Left forelimb (tissue), 1 donor: ENCODE results near the gene AFAP1.

ENCODE experiments used
- DNase-seq: peaks from one replicate; pipeline ENCODE4 v3.0.0-alpha.2; 2018; ENCODE audit warnings: low spot score

The AFAP1 gene, protein sequence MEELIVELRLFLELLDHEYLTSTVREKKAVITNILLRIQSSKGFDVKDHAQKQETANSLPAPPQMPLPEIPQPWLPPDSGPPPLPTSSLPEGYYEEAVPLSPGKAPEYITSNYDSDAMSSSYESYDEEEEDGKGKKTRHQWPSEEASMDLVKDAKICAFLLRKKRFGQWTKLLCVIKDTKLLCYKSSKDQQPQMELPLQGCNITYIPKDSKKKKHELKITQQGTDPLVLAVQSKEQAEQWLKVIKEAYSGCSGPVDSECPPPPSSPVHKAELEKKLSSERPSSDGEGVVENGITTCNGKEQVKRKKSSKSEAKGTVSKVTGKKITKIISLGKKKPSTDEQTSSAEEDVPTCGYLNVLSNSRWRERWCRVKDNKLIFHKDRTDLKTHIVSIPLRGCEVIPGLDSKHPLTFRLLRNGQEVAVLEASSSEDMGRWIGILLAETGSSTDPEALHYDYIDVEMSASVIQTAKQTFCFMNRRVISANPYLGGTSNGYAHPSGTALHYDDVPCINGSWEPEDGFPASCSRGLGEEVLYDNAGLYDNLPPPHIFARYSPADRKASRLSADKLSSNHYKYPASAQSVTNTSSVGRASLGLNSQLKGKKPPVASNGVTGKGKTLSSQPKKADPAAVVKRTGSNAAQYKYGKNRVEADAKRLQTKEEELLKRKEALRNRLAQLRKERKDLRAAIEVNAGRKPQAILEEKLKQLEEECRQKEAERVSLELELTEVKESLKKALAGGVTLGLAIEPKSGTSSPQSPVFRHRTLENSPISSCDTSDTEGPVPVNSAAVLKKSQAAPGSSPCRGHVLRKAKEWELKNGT

DNA sequence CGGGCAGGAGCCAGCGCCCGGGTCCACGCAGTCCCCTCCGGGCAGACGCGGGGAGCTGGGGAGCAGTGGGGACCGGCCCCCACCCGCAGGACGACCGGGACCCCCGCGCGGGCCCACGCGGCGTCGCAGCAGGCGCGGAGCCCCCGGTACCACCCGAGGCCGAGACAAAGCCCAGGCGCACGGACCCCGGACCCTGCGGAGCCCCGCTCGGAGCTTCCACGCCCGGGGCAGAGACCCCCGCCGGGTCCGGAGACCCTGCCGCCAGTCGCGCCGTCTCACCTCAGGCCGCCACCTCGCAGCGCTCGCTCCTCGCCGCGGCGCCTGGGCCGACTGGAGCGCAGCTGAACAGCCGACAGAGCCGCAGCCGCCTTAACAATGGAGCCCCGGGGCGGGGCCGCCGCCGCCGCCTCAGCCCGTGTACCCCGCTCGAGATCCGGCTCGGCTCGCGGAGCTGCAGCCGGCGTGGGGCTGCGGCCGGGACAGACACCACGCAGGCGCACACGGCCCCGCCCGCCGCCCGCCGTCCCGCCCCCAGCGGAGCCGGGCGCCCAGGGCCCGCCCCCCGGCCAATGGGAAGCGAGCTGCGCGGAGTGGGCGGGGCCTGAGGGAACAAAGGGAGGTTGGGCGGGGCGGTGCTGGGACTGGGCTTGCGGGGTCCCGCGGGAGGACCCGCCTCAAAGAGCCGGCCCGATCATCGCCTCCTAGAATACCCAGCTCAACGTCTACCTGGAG is at the start of gene AFAP1:
TSS of gene AFAP1 (minus strand) at position 485 of the 732 bp plus-strand sequence. CDS start 67,783 bp downstream, outside the sequence.
- DNase-seq: peak; percentile 93

DNA sequence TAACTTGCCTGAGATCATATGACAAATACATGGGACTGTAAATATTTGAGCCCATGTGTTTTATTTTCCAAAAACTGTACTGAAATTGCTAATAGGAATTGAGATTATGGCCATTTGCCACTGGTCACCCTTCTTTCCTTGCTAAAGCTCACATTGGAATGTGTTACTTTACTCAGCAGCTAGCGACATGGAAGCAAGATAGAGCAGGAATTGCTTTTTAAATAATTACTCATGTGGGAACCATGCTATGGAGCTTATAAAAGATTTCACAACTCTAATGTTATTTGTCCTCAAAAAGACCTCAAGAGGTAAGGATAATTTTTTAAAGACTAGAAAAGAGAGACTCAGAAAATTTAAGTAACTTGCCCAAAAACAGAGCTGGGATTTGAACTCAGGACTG is 48.8 kb upstream of the AFAP1 start:
- no peak for DNase-seq

DNA sequence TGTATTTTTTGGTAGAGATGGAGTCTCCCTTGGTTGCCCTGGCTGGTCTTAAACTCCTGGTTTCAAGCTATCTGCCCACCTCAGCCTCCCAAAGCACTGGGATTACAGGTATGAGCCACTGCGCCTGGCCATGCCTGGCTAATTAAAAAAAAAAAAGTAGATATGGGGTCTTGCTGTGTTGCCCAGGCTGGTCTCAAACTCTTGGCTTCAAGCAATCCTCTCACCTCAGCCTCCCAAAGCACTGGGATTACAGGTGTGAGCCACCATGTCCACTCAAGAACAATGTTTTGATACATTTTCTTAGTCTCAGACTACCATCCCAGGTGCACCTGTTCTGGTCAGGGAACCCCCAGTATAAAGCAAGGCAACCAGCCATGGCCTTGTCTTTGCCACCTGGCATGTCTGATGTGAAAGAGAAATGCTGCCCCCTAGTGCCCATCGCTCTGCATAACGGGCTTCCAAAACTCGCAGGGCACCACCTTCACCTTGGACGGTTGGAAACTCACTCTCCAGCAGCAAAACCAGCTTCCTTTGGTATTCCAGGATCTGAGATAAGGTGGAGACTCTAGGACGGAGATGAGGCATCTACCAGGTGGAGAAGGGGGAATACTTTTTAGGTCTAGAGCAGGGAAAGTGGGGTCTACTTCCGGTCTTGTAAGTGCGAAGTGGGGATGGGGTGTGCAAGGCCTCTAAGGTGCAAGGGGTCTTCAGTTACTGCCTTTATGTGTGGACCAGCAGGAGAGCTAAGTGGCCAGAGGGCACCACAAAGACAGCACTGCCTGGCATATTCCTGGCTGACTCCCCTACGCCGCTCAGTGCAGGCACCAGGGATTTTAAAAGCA is 47.7 kb upstream of the AFAP1 start:
- peak; percentile 86 for DNase-seq

DNA sequence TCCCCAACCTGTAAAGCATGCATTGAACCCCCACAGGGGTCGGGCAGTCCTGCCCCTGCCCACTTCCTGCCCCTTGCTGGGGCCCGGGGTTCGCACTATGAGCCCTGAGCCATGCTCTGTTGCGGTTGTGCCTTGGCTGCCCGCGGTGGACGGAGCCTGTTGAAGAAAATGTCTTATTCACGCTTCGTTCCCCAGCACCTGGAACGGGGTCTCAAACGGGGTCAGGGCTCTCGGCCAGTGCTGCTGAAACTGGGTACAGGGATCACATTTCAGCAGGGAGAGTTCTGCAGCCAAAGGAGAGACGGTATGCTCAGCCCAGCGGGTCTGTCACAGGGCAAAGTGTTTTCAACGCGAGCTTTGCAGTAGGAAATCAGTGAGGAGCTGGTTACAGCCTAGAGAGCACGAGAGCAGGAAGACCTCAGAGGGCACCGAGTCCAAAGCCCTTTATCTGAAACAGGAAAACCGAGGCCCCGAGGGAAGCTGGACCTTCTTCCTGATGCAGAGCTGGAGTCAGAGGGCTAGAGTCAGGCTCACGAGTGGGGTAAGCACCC is 46.3 kb upstream of the AFAP1 start:
- DNase-seq: no peak

DNA sequence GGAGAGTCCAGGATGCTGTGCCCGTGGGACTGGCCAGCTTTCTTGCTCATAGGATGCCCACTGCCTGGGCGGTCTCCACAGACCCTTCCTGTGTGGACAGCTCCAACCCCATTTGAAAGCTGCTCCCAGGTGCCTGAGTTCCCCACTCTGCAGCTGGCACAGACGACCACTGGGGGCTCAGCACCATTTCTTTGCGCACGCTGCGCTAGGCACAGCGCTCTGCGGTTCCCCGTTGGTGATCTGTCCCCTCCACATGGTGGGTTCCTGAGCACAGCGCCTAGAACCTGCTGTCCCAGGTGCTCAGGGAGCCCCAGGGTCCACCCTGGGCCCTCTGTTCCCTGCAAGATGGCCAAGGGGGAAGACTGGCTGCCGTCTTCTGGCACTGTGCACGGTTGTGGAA is 45.4 kb upstream of the AFAP1 start:
- DNase-seq: no peak

DNA sequence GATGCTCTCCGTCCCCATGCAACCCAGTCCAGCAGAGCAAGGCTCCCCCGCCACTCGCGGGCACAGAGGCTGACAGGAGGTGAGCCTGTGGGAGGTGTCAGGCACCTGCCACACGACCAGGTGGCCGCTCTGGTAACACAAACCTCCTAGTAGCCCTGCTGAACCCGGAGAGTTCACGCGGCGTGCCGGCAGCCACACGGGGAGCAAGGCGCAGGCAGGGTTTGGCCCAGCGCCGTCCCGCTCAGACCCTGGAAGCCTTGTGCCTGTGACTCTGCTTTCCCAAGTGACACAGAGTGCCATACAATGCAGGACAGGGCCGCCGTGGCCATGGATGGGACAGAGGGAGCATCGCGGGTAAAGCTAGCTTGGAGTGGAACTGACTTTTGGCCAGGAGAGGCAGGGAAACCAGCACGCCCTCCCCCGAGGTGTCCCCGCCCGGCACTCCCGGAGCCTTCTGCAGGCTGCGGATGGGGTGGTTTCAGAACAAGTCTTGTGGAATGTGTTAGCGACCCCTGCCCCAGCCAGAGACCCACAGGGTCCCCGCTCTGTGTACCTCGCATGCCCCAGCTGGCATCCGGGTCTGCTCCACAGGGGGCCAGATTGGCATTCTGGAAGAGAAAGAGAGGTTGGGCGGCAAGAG is 44.7 kb upstream of the AFAP1 start:
- no peak for DNase-seq

DNA sequence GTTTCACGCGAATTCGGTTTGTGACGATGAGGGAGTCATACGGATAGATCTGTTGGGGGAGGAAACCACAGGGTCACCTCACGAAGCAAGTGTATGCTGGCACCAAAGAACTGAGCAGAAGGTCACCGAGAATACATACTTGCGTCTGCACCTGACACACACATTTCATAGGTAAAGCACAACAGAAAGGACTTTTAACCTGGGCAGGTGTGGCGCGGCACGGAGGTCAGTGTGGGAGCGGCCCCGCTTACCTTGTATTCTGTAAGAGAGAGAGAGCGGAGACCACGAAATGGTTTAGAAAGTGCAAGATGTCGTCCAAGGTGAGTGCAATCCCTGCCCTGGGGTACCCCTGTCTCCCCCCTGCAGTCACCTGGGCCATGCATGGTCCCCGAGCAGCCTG is 43.6 kb upstream of the AFAP1 start:
- DNase-seq: no peak

DNA sequence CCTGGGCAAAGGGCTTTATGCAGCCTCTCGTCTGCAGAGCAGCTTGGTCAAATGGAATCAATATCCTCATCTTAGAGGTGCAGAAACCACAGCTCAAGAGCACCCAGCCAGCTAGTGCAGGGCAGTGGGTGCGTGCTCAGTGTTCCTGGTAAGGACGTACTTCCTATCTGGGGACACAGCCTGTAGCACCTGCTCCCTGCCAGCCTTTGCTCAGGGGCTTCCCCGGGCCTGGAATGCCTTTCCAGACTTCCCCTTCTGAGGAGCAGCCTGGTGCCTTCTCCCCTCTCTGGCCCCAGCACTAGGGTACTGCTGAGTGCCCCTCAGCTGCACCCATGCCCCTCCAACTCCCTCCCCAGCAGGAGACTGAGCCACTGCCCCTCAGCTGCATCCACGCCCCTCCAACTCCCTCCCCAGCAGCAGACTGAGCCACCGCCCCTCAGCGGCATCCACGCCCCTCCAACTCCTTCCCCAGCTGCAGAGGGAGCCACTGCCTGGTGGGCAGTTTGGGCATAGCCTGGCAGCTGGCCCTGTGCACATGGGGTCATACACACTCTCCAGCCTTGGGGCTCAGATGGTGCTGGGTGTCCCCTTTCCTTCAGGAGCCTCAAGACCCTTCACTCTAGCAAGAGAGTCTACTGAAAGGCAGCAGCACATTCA is 42.2 kb upstream of the AFAP1 start:
- DNase-seq: no peak

DNA sequence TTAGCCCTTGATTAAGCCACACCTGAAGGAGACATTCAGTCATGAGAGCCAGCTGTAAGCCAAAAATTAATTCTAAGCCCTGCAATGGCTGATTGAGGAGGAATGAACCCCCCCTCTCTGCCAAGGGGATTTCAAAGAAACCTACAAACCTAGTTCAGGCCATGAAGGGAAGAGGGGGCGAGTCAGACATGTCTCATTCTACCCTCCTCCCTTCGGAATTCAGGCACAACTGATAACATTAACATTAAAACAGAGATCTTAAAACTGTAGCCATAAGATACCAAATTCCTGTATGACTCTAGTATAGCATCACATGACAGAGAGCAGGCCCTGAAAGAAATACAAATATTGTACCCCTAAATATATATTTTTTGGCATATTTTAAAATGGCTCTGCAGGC is 40.4 kb upstream of the AFAP1 start:
- DNase-seq: no peak

DNA sequence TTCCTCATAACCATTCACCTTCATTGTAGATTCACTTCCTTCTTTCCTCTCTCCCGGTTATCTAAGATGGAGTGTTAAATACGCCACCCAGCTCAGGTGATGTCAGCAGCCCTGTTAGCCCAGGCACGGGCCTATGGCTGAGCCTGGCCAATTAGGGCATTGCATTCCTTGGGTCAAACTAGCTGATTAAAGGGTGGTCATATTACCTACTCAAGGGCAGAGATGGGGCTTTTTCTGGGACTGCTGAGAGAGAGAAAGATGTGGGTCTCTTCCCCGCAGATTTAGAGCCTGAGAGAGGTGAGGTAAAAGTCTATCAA is 39.9 kb upstream of the AFAP1 start:
- no peak for DNase-seq

DNA sequence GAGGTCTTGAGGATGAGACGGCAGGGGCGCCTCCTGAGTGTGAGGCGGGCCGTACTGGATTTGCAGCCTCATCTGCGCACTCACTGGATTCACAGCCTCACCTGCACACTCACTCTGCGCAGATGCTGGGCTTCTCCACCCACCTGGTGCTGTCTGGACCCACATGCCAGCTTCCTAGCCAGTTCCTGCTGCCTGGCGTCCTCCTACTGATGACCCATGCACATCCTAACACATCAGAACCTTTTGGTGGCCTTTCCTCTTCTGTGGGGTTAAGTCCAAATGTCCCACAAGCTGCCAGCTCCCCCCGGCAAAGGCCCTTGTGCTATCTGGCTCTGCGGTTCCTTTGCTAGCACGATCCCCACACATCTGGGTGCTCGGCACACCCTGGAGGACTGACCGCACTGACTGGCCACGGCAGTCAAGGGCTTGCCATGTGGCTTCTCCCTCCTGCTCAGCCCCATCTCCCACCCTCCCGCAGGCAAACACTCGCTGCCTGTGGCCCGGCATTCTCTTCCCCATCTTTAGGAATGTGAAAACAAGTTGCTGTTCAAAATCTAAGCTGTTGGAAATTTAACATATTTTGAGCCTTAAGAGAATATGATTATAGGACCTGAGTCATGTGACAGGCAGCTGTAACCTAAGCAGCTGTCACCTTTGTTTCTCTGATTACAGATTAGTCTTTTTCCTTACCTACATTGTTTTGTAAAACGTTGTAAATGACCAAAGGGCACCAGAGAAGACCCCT is 39.4 kb upstream of the AFAP1 start:
- no peak for DNase-seq

DNA sequence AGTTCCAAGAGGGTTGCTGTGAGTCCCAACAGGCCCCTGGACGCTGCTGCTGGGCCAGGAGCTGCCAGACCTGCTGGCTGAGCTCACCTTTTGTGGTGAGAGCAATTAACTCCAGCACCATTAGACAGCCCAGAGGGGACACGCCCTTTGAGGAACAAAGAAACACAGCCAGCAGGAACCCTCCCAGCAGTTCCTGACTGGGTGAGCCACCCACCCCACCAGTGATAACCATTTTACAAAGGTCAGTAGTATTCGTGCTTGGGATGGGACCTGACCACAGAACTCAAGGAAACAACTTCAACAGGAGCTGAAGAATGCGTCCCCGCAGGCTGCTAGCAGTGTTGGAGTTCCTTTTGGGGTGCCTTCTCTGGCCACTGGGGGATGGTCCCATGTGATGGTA is 38.8 kb upstream of the AFAP1 start:
- no peak for DNase-seq

DNA sequence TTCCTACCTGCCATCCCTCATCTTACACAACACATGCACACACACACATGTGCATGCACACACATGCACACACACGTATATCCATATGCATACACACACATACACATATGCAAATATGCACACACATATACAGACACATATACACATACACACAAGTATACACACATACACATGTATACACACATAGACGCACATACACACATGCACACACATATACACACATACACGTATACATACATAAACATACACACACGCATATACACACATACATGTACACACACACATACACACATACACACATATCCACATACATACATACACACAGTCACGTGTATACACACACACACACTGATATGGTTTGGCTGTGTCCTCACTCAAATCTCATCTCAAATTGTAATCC is 37.0 kb upstream of the AFAP1 start:
- no peak for DNase-seq

DNA sequence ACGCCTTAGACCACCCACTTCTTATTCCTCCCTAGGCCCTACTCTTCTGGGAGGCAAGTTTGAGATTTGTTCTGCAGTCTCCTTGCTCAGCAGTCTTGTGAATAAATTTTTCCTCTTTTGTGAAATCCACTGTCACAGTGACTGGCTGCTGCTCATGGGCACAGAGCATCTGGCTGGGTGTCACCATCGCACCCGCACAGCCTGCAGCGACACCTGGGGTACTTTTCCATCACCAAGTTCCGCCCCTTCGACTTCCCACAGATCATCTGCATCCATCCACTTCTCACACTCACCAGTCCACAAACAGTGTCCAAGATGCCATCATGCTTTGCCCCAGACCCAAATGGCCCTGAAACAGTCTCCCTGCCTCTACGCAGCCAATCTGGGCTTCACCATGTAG is 36.4 kb upstream of the AFAP1 start:
- DNase-seq: no peak

DNA sequence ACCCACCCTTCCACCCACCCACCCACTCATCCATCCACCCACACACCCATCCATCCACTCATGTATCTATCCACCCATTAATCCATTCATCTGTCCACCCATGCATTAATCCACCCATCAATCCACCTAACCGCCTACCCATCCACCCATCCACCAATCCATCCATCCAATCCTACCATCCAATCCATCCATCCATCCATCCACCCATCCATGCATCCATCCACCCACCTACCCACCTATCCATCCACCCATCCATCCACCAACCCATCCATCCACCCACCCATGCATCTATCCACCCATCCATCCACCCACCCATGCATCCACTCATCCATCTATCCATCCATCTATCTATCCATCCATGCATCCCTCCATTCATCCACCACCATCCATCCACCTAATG is 34.8 kb upstream of the AFAP1 start:
- no peak for DNase-seq

DNA sequence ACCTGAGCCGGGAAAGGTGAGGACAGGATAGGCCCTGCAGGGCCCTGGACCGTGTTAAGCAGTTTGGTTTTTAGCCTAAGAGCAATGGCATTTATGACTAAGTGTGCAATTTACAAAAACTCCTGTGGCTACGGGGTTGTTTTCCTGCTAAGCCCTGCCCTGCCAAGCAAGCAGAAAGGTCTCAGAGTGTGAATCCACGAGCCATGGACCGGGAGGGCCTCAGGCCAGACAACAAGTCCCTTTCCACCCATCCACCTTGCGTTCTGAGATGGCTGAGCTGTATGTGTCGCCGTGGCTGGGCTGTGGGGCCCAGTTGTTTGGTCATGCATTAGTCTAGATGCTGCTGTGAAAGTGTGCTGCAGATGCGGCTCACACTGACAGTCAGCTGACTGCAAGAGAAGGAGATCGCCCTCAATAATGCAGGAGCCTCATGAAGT is 33.9 kb upstream of the AFAP1 start:
- DNase-seq: no peak

DNA sequence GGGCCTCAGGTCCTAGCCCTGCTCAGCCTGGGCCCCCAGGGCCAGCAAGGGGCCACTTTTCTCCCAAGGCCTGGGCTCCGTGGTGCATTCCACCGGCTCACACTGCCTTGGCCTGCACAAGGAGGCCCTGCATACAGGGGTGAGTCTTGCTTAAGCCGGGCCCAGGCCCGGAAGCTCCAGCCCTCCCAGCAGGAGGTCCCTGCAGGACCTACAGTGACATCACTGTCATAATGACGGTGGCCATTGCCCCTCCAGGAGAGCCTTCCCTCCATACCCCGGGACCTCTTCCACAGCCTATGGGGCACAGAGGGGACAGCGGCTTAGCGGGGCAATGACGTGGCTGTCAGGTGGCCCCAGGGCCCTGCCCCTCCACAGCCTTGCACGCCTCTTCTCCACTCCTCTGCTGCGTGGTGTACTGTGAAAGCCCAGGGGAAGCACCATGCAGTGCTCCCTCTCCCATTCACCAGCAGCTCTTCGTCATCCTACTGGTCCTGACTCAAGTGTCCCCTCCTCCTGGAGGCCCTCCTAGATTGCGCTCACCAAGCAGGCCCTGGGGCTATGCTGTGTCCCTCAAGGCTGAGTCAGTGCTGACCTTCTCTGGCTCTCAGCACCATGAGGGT is 32.3 kb upstream of the AFAP1 start:
- DNase-seq: no peak

DNA sequence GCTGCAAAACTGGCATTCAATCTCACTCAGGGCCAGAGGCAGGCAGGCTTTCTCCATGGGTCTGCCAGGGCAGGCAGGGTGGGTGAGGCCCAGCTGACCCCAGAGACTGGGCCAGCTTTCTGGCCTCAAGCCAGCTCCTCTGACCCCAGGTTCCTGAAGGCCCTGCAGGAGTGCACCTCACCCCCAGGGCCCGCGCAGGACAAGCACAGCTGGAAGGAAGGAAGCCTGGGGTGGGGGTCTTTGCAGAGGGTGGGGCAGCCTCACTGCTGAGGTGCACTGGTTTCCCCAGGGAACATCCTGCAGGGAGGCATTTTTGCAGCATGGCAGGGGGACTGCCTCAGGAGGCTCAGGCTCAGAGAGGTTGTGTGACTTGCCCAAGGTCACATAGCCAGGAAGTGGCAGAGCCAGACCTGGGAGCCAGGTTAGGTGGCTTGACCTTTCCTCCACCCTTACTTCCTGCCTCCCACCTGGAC is 31.5 kb upstream of the AFAP1 start:
- DNase-seq: no peak

DNA sequence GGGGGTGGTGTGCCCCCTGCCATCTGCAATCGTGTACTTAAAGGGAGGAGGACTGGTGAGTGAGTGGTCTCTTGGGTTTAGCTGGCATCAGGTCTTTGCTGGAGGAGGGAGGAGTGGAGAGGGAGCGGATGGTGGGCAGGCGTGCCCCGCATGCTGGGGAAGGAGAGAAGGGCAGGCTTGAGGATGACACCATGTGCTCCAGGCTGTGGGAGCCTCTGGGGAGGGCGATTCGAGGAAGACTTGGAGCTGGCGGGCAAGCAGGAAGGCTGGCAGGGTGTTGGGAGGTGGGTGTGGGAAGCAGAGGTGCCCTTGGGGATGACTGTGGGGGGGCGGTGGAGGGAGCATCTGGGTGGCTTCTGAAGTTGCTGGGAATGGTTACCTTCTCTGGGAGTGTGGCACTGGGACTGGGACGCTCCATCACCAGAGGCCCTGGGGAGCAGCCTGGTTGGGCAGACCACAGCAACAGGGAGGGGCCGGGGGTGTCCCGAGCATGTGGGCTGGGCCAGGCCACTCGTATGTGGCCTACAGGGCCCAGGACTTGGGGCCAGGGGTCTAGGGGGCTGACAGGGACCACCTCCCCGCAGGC is 30.8 kb upstream of the AFAP1 start:
- DNase-seq: no peak
